Prostate gland (tissue), 2 donors: ENCODE data around the gene RBM47. TPM values are rescaled to one million over a fixed set of nuclear protein-coding genes. Genes with fewer than 3 reads are reported as not detected.

Source experiments
- DNase-seq: peaks from one replicate; pipeline ENCODE4 v3.0.0-alpha.2; 2019; ENCODE audit warnings: low spot score
- H3K27ac ChIP-seq, 2 donors: fragments of 200-600 bp; sonication (generic); 2 replicates each; pipeline ENCODE4 v1.5.1; 2017 to 2019
- H3K27me3 ChIP-seq: fragments of 200-600 bp; sonication (generic); replicated peaks from 2 replicates; pipeline ENCODE4 v1.5.1; 2019; ENCODE audit not compliant: insufficient read depth
- H3K36me3 ChIP-seq, 2 donors: fragments of 200-600 bp; sonication (generic); 1 replicate in 1 of 2; 2 replicates in 1 of 2; pipeline versions ENCODE4 v1.5.1 to v1.8.1; 2017 to 2019
- H3K4me1 ChIP-seq: fragments of 200-600 bp; sonication (generic); replicated peaks from 2 replicates; pipeline ENCODE4 v1.5.1; 2019
- H3K4me3 ChIP-seq, 2 donors: fragments of 200-600 bp; sonication (generic); 2 replicates each; pipeline ENCODE4 v1.5.1; 2017 to 2019
- H3K9me3 ChIP-seq: fragments of 200-600 bp; sonication (generic); 2 replicates; pipeline ENCODE4 v1.5.1; 2017
- POLR2A ChIP-seq: fragments of 450-650 bp; IDR thresholded peaks from one replicate; pipeline ENCODE4 v1.6.1; 2016; ENCODE audit warnings: antibody characterized with exemption, mild to moderate bottlenecking
- POLR2AphosphoS5 ChIP-seq: sonication (generic); formaldehyde crosslinking; IDR thresholded peaks from one replicate; pipeline ENCODE4 v1.6.1; 2017; ENCODE audit warnings: antibody characterized with exemption
- WGBS: methylation state at CpG from one replicate; pipeline ENCODE4 v1.1.5; 2018; 5-methylcytosine and 5-hydroxymethylcytosine counted together
- intact Hi-C: fragments of 100-400 bp; cut with DNase I; formaldehyde crosslinking; loops from one replicate; pipeline ENCODE4 v1.14.2; 2022
- total RNA-seq, 2 donors: library from RNA; depleted of rRNA; stranded (reverse); fragments of >200 nt; gene quantifications; one replicate each; pipeline ENCODE4 v1.1.0, GENCODE V29; 2016
- TF ChIP-seq, protein P1 (sequence below), 4 experiments: fragments of 200-600 bp in 2 of 4; fragments of 450-650 bp in 2 of 4; sonication (generic) in 2 of 4; IDR thresholded peaks; 1 replicate in 3 of 4; 2 replicates in 1 of 4; pipeline ENCODE4 v1.5.1; 2016 to 2019; ENCODE audit warnings: antibody characterized with exemption in 4 of 4, mild to moderate bottlenecking in 2 of 4, moderate library complexity in 2 of 4

RBM47 gene
- total RNA-seq, 2 donors from 2014 or later = 241 to 302 TPM

DNA sequence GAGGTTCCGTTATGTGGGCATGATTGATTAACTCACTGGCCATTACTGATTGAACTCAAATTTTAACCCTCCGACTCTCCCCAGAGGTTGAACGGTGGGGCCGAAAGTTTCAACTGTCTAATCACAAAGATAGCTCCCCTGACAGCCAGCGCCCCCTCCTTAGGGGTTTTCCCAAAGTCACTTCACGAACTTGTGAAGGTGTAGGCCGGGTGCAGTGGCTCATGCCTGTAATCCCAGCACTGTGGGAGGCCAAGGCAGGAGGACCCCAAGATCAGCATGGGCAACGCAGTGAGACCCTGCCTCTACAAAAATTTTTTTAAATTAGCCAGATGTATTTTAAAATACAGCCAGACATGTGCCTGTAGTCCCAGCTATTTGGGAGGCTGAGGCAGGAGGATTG lies 39.8 kb upstream of the RBM47 start:
- Histone ChIP-seq H3K27ac (no peak overlapping the region), H3K4me1 (no peaks in the 10 kb centered on the region), H3K36me3 (no peaks in the 10 kb centered on the region), H3K27me3 (no peaks in the 10 kb centered on the region), H3K9me3 (no peaks in the 10 kb centered on the region), H3K4me3 (no peak overlapping the region)
- TF ChIP-seq, protein P1, sequence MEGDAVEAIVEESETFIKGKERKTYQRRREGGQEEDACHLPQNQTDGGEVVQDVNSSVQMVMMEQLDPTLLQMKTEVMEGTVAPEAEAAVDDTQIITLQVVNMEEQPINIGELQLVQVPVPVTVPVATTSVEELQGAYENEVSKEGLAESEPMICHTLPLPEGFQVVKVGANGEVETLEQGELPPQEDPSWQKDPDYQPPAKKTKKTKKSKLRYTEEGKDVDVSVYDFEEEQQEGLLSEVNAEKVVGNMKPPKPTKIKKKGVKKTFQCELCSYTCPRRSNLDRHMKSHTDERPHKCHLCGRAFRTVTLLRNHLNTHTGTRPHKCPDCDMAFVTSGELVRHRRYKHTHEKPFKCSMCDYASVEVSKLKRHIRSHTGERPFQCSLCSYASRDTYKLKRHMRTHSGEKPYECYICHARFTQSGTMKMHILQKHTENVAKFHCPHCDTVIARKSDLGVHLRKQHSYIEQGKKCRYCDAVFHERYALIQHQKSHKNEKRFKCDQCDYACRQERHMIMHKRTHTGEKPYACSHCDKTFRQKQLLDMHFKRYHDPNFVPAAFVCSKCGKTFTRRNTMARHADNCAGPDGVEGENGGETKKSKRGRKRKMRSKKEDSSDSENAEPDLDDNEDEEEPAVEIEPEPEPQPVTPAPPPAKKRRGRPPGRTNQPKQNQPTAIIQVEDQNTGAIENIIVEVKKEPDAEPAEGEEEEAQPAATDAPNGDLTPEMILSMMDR (IDR thresholded peaks at IDR 0.05) = no peak
- no peak for TF ChIP-seq POLR2A
- no peak for DNase-seq
- intact Hi-C loops = no loop called here
- WGBS = 84% methylated on average over 8 of the region's 8 CpGs

DNA sequence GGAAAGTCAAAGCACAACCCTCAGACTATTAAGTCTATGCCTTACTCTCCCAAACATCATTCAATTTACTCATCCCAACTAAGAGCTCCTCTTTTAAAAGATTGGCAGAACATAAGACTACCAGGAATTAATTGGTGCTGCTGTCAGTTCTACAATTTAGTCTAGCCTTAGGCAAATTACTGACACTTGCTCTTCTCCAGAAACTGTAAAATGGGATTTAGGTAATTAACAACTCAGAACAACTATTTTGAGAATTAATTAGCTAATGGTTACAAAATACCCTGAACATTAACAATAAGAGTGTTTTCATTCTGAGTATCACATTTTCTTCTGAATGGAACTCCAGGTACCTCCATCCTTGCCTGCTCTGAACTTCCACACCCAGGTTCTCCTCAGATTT lies 36.2 kb upstream of the RBM47 start:
- TF ChIP-seq POLR2A (no peak), POLR2AphosphoS5 (no peak)
- TF ChIP-seq, protein P1 (IDR thresholded peaks at IDR 0.05) = no peak
- intact Hi-C loops = no loop called here
- no peak for DNase-seq
- Histone ChIP-seq H3K27ac (no peak overlapping the region), H3K27me3 (no peaks in the 10 kb centered on the region), H3K4me1 (no peaks in the 10 kb centered on the region), H3K9me3 (no peaks in the 10 kb centered on the region), H3K4me3 (no peak overlapping the region), H3K36me3 (no peaks in the 10 kb centered on the region)

- WGBS = 19% methylated on average over 10 of the region's 10 CpGs
These were observed 33.4 kb upstream of the RBM47 start for GRCh38 chr4:40662962-40663604.

DNA sequence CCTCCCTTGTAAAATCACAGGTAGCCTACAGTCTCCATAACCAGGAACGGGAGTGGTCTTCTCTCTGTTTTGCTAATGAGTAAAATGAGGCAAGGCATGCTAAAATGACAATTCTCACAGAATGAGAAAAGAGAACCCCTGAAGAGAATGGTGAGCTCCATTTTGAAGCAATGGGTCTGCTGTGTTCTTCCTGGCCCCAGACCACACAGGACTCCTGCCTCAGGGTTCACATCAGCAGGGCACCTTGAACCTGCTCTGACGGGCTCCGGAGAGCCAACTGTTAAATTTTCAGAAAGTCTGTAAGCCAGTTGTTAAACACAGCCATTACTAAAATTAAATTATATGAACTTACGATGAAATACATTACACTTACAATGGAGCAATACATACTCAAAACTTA lies 32.1 kb upstream of the RBM47 start:
- no peak overlapping the region for H3K27ac ChIP-seq
- H3K9me3 ChIP-seq = no peaks in the 10 kb centered on the region
- no peaks in the 10 kb centered on the region for H3K4me1 ChIP-seq
- DNase-seq = no peak
- H3K4me3 ChIP-seq = no peak overlapping the region
- no peaks in the 10 kb centered on the region for H3K27me3 ChIP-seq
- TF ChIP-seq POLR2A = no peak
- H3K36me3 ChIP-seq = no peaks in the 10 kb centered on the region
- 83% methylated on average over 4 of the region's 4 CpGs for WGBS
- intact Hi-C loops = no loop called here

More at GRCh38 chr4:40662962-40663604, 33.4 kb upstream of the RBM47 start:
- Histone ChIP-seq H3K36me3 (no peaks in the 10 kb centered on the region), H3K27me3 (no peaks in the 10 kb centered on the region), H3K9me3 (no peaks in the 10 kb centered on the region), H3K4me1 (no peaks in the 10 kb centered on the region), H3K27ac (no peak overlapping the region), H3K4me3 (no peak overlapping the region)
- no peak for TF ChIP-seq POLR2AphosphoS5
- TF ChIP-seq POLR2A = no peak
- TF ChIP-seq, protein P1 (IDR thresholded peaks at IDR 0.05) = no peak
- no peak for DNase-seq
- intact Hi-C loops = no loop called here

- no peaks in the 10 kb centered on the region for H3K27me3 ChIP-seq
- H3K27ac ChIP-seq = no peak overlapping the region
- 86% methylated on average over 9 of the region's 9 CpGs for WGBS
- no peaks in the 10 kb centered on the region for H3K36me3 ChIP-seq
- H3K9me3 ChIP-seq = no peaks in the 10 kb centered on the region
- H3K4me3 ChIP-seq = no peak overlapping the region
- H3K4me1 ChIP-seq = no peaks in the 10 kb centered on the region
- intact Hi-C loops = no loop called here
- no peak for DNase-seq
- TF ChIP-seq POLR2A = no peak
- TF ChIP-seq, protein P1 (IDR thresholded peaks at IDR 0.05) = no peak
- TF ChIP-seq POLR2AphosphoS5 = no peak
These were observed 26.7 kb upstream of the RBM47 start for GRCh38 chr4:40656201-40656863.
